Memory B cell (primary cell): ENCODE results near the gene MRPL23.
A peak's percentile ranks its signal among the peaks of the same experiment; 100 is the strongest.

ENCODE experiments used
- ATAC-seq: fragments of 150-1000 bp; cut with Tn5 transposase; 2 replicates; pipeline ENCODE4 v1.10.0; 2021; ENCODE audit warnings: low read depth, mild to moderate bottlenecking, moderate library complexity
- DNase-seq, 2 donors: peaks; one replicate each; pipeline ENCODE4 v3.0.0; 2022; ENCODE audit warnings: low spot score in 2 of 2
- H3K27ac Mint-ChIP-seq: one replicate; pipeline ENCODE4 v1.8.0; 2022; ENCODE audit warnings: mild to moderate bottlenecking, moderate library complexity, mixed read lengths
- H3K27me3 Mint-ChIP-seq: one replicate; pipeline ENCODE4 v1.8.0; 2022; ENCODE audit warnings: mixed read lengths
- H3K36me3 Mint-ChIP-seq: one replicate; pipeline ENCODE4 v1.8.0; 2022; ENCODE audit warnings: mild to moderate bottlenecking, mixed read lengths
- H3K4me1 Mint-ChIP-seq: one replicate; pipeline ENCODE4 v1.8.0; 2022; ENCODE audit warnings: mixed read lengths
- H3K4me3 Mint-ChIP-seq: one replicate; pipeline ENCODE4 v1.8.0; 2022; ENCODE audit warnings: mild to moderate bottlenecking, moderate library complexity, mixed read lengths
- H3K9me3 Mint-ChIP-seq: one replicate; pipeline ENCODE4 v1.8.0; 2022; ENCODE audit warnings: mixed read lengths

MRPL23 gene

GRCh38 chr11:1947592-1948237 is 583 bp downstream of the MRPL23 start:
- Mint-ChIP-seq H3K4me1 (no peaks in the 10 kb centered on the region), H3K36me3 (no peaks in the 10 kb centered on the region), H3K27ac (no peak overlapping the region), H3K27me3 (no peaks in the 10 kb centered on the region), H3K9me3 (no peaks in the 10 kb centered on the region), H3K4me3 (no peak overlapping the region)
- ATAC-seq, result peak; percentile 22
- DNase-seq, result no peak

- Mint-ChIP-seq H3K9me3 (no peaks in the 10 kb centered on the region), H3K4me3 (no peak overlapping the region), H3K27ac (no peak overlapping the region), H3K27me3 (no peaks in the 10 kb centered on the region), H3K36me3 (no peaks in the 10 kb centered on the region), H3K4me1 (no peaks in the 10 kb centered on the region)
- no peak for DNase-seq
- no peak for ATAC-seq
These were observed 1.3 kb downstream of the MRPL23 start for GRCh38 chr11:1948389-1948788.

DNA sequence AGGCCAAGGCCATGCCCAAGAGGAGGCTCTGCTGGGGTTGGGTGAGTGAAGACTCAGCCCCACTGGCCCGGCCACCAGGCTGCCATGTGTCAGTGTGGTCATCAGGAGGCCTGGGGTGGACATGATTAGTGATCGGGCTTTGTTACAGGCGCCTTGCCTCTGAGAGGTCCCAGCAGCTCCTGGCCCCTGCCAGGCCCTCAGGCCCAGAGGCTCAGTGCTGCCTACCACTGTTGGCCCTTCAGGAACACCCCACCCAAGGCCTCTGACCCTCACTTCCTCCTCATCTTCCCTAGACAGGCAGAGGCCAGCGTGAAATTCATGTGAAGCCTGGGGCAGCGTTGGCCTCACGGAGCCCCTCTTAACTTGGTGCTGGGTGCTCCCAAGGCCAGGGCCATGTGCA is 2.2 kb downstream of the MRPL23 start:
- DNase-seq (no peak), ATAC-seq (no peak)
- Mint-ChIP-seq H3K9me3 (no peaks in the 10 kb centered on the region), H3K27me3 (no peaks in the 10 kb centered on the region), H3K4me1 (no peaks in the 10 kb centered on the region), H3K36me3 (no peaks in the 10 kb centered on the region), H3K27ac (no peak overlapping the region), H3K4me3 (no peak overlapping the region)

DNA sequence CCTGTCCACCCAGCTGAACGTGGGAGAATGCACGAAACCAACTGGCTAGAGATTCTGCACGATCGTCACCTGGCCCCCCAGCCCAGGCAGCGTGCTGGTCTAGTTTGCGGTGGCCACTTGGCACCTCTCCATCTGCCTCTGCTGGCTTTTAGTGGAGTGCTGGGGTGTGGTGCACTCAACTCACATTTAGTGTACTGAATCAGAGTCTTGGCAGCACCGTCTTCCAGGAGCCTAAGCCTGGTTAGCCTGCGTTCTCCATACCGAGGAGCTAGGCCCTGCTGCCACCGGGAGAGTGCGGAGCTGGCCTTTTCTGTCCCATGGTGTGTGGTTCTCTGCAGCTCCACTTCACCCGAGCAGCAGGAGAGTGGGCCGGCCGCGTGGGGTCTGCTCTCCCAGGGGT is 2.8 kb downstream of the MRPL23 start:
- no peak overlapping the region for H3K27ac Mint-ChIP-seq
- H3K36me3 Mint-ChIP-seq, result no peaks in the 10 kb centered on the region
- ATAC-seq (no peak), DNase-seq (no peak)
- H3K27me3 Mint-ChIP-seq, result no peaks in the 10 kb centered on the region
- no peak overlapping the region for H3K4me3 Mint-ChIP-seq
- no peaks in the 10 kb centered on the region for H3K4me1 Mint-ChIP-seq
- no peaks in the 10 kb centered on the region for H3K9me3 Mint-ChIP-seq

GRCh38 chr11:1952806-1953482 is 5.8 kb downstream of the MRPL23 start:
- Mint-ChIP-seq H3K27ac (no peak overlapping the region), H3K4me1 (no peaks in the 10 kb centered on the region), H3K9me3 (no peaks in the 10 kb centered on the region), H3K4me3 (no peak overlapping the region), H3K27me3 (no peaks in the 10 kb centered on the region), H3K36me3 (no peaks in the 10 kb centered on the region)
- ATAC-seq (no peak), DNase-seq (no peak)

GRCh38 chr11:1953489-1954266 is 6.5 kb downstream of the MRPL23 start:
- ATAC-seq (peak; percentile 76), DNase-seq (no peak)
- Mint-ChIP-seq H3K4me3 (no peak overlapping the region), H3K36me3 (no peaks in the 10 kb centered on the region), H3K9me3 (no peaks in the 10 kb centered on the region), H3K27ac (no peak overlapping the region), H3K27me3 (no peaks in the 10 kb centered on the region), H3K4me1 (no peaks in the 10 kb centered on the region)

- H3K36me3 Mint-ChIP-seq, result no peaks in the 10 kb centered on the region
- no peak for ATAC-seq
- DNase-seq, result no peak
- H3K9me3 Mint-ChIP-seq, result no peaks in the 10 kb centered on the region
- H3K4me3 Mint-ChIP-seq, result no peak overlapping the region
- no peaks in the 10 kb centered on the region for H3K27me3 Mint-ChIP-seq
- H3K27ac Mint-ChIP-seq, result no peak overlapping the region
- H3K4me1 Mint-ChIP-seq, result no peaks in the 10 kb centered on the region
These were observed 11.2 kb downstream of the MRPL23 start for GRCh38 chr11:1958367-1958766.

GRCh38 chr11:1959786-1960185 is 12.7 kb downstream of the MRPL23 start:
- no peaks in the 10 kb centered on the region for H3K9me3 Mint-ChIP-seq
- no peak overlapping the region for H3K27ac Mint-ChIP-seq
- H3K27me3 Mint-ChIP-seq, result no peaks in the 10 kb centered on the region
- ATAC-seq (no peak), DNase-seq (no peak)
- no peak overlapping the region for H3K4me3 Mint-ChIP-seq
- no peaks in the 10 kb centered on the region for H3K36me3 Mint-ChIP-seq
- H3K4me1 Mint-ChIP-seq, result no peaks in the 10 kb centered on the region

DNA sequence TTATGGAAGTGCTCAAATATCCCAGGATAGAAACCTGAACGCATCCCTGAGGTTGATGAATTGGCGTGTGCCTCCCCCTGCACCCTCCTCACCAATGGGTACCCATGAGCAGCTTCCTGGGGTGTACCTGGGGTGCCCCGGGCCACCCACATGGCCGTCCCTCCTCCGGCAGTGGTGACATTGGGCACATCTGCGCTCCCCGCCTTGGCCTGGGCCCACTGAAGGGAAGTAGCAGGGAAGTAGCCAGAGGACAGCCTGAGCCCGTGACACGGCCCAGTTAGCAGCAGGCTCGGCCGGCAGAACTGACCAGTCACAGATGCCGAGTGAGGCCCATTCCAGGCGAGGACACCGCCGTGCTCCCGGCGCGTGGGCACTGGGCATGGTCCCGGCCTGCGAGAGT is 16.7 kb downstream of the MRPL23 start:
- H3K36me3 Mint-ChIP-seq, result no peaks in the 10 kb centered on the region
- no peak for ATAC-seq
- H3K4me1 Mint-ChIP-seq, result no peaks in the 10 kb centered on the region
- H3K27ac Mint-ChIP-seq, result no peak overlapping the region
- no peaks in the 10 kb centered on the region for H3K9me3 Mint-ChIP-seq
- no peak for DNase-seq
- H3K27me3 Mint-ChIP-seq, result no peaks in the 10 kb centered on the region
- H3K4me3 Mint-ChIP-seq, result no peak overlapping the region

GRCh38 chr11:1964348-1964747 is 17.2 kb downstream of the MRPL23 start:
- Mint-ChIP-seq H3K4me1 (no peaks in the 10 kb centered on the region), H3K9me3 (no peaks in the 10 kb centered on the region), H3K27me3 (no peaks in the 10 kb centered on the region), H3K27ac (no peak overlapping the region), H3K36me3 (no peaks in the 10 kb centered on the region), H3K4me3 (no peak overlapping the region)
- DNase-seq (no peak), ATAC-seq (no peak)

- H3K27me3 Mint-ChIP-seq, result no peaks in the 10 kb centered on the region
- DNase-seq, result no peak
- H3K27ac Mint-ChIP-seq, result no peak overlapping the region
- H3K36me3 Mint-ChIP-seq, result no peaks in the 10 kb centered on the region
- no peak overlapping the region for H3K4me3 Mint-ChIP-seq
- no peaks in the 10 kb centered on the region for H3K9me3 Mint-ChIP-seq
- no peak for ATAC-seq
- H3K4me1 Mint-ChIP-seq, result no peaks in the 10 kb centered on the region
These were observed 17.8 kb downstream of the MRPL23 start for GRCh38 chr11:1964955-1965354.

DNA sequence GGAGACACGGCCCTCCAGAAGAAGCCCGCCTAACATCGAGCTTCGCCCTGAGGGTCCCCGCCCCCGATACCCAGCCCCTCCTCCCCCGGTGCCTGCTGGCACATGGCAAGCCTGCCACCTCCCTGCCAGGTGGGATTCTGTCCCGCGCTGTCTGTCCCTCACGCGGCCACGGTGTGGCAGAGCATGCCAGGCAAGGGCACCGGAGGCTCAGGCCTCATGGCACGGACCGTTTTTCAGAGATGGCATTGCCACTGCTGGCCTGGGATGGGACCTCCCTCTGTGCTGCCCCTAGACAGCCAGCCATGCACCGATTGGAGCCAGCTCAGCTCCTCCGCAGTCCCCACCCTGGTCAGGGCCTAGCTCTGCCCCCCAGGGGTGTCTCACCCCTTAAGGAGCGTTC is 19.4 kb downstream of the MRPL23 start:
- Mint-ChIP-seq H3K36me3 (no peaks in the 10 kb centered on the region), H3K27me3 (no peaks in the 10 kb centered on the region), H3K27ac (no peak overlapping the region), H3K9me3 (no peaks in the 10 kb centered on the region), H3K4me1 (no peaks in the 10 kb centered on the region), H3K4me3 (no peak overlapping the region)
- DNase-seq, result no peak
- no peak for ATAC-seq

- Mint-ChIP-seq H3K27ac (no peak overlapping the region), H3K36me3 (no peaks in the 10 kb centered on the region), H3K4me1 (no peaks in the 10 kb centered on the region), H3K4me3 (no peak overlapping the region), H3K9me3 (no peaks in the 10 kb centered on the region), H3K27me3 (no peaks in the 10 kb centered on the region)
- ATAC-seq, result no peak
- DNase-seq, result no peak
These were observed 20.6 kb downstream of the MRPL23 start for GRCh38 chr11:1967641-1968225.

GRCh38 chr11:1968454-1969002 is 21.4 kb downstream of the MRPL23 start:
- DNase-seq (no peak), ATAC-seq (no peak)
- Mint-ChIP-seq H3K27me3 (no peaks in the 10 kb centered on the region), H3K4me3 (no peak overlapping the region), H3K36me3 (no peaks in the 10 kb centered on the region), H3K4me1 (no peaks in the 10 kb centered on the region), H3K27ac (no peak overlapping the region), H3K9me3 (no peaks in the 10 kb centered on the region)
